COLO668 (cell line): ENCODE data around the gene COL7A1.
A peak's percentile ranks its signal among the peaks of the same experiment; 100 is the strongest.

Source experiments
- DNase-seq: peaks from one replicate; lab custom pipeline; 2025; ENCODE audit not compliant: unreplicated experiment; lab: John Stamatoyannopoulos, UW

The COL7A1 gene

GRCh38 chr3:48619541-48620524 is 24.7 kb upstream of the COL7A1 start:
- DNase-seq = no peak

DNA sequence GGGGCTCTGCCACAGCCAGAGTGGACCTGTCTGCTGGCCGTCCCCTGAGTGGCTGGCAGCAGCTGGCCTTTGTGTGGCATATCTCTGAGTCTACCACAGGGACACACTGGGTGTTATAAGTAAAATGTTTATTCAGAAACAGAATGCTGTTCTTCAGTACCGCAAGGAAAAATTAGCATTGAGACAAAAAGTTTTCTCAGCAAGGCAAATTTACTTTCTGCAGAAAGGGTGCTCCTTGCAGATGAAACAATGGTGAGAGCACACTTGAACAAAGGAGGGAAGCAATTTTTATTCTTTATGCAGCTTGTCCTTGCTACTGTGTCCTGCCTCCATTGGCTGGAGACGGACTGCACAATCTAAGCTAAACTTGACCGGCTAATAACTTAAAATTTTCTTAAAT is 22.4 kb upstream of the COL7A1 start:
- DNase-seq = no peak

- DNase-seq = no peak
These were observed 18.9 kb upstream of the COL7A1 start for GRCh38 chr3:48614044-48614443.

DNA sequence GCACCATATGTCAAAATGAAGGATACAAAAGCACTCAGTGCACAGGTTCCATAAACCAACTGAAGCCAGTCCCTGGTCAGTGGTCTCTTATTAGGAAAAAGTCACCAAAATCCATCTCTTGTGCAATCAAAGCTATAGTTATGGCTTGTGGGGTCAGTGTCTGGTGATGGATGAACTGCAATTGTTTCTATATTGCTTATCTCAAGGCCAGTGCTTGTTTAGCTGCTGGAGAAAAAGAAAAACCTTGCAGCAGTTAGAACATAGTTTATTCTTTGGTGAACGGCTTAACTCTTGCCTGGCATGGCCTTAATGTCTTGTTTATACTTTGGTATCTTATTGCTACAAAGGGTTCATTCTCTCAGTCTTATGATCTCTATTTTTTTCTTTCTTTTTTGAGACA is 17.2 kb upstream of the COL7A1 start:
- no peak for DNase-seq

DNA sequence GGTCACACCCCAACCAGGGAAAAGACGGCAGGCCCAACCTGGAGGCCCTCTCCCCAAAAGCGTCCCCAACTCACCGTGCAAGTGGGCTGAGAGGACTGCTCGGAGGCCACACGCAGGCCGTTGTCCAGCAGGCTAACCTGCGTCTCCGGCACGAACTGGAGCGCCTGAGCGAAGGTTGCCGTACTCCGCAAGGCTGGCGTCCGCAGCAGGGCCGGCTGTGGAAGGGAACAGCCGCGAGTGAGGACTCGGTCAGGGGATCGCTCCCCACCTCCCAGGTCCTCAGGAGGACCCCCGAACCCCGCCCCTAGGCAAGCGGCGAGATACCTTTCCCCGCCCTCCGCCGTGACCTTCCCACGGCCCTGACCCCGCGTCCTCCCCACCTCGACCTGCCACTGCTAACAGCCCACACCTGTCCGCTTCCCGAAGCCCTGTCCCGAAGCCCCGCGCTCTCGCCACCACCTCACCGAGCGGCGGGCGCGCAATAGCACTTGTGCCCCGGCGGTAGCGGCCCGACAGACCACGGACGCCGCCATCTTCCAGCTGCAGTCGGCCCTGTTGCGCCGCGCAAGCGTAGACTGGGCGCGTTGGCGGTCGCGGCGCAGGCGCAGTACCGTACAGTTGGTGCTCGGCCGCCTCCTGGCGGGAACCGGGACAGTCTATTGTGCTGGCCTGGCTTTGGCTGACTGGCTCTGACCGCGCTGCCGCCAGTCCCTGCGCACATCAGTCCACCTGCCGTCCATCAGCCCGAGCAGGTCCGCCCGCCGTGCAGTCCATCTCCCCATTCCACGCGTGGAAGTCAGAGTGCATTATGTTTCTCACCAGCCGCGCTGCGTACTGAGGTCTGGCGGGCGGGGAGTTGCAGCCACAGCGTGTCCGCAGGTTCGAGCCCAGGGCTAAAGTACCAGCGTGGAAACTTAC is 14.2 kb upstream of the COL7A1 start, which contains the start of gene UQCRC1:
Gene UQCRC1 (minus strand): TSS at position 559 of the 918 bp plus-strand sequence. CDS start 26 bp downstream, at position 533.
- DNase-seq = peak; percentile 91

GRCh38 chr3:48607519-48607918 is 12.4 kb upstream of the COL7A1 start:
- DNase-seq = peak; percentile 1

- DNase-seq = no peak
These were observed 6.5 kb upstream of the COL7A1 start for GRCh38 chr3:48601622-48601994.

- no peak for DNase-seq
These were observed 5.8 kb upstream of the COL7A1 start for GRCh38 chr3:48600711-48601621.

GRCh38 chr3:48599509-48600285 is 4.6 kb upstream of the COL7A1 start:
- DNase-seq = no peak

- no peak for DNase-seq
These were observed 4.0 kb upstream of the COL7A1 start for GRCh38 chr3:48599077-48599501.

GRCh38 chr3:48598323-48599076 is 3.4 kb upstream of the COL7A1 start:
- DNase-seq = no peak

DNA sequence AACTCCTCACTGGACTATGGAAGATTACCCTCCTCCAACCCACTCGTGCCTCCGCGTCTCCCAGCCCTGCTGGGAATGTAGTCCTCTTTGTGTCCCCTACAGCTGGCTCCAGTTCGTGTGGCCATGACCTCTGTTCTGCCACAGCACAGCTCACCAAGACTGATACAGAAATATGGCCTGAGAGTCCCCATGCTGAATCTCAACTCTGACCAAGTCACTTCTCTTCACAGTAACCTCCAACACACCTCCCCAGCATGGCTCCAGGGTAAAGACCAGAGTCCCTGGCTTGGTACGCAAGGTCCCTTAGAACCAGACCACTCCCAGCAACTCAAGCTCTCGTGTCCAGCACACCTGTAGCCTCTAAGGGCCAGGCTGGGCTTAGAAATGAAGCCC is 2.3 kb upstream of the COL7A1 start:
- no peak for DNase-seq

GRCh38 chr3:48596676-48597407 is 1.7 kb upstream of the COL7A1 start:
- DNase-seq = no peak

GRCh38 chr3:48596157-48596556 is 1.0 kb upstream of the COL7A1 start:
- DNase-seq = no peak

- peak; percentile 25 for DNase-seq
These were observed 495 bp upstream of the COL7A1 start for GRCh38 chr3:48595526-48596121.

GRCh38 chr3:48594417-48595049 is 596 bp downstream of the COL7A1 start:
- no peak for DNase-seq

DNA sequence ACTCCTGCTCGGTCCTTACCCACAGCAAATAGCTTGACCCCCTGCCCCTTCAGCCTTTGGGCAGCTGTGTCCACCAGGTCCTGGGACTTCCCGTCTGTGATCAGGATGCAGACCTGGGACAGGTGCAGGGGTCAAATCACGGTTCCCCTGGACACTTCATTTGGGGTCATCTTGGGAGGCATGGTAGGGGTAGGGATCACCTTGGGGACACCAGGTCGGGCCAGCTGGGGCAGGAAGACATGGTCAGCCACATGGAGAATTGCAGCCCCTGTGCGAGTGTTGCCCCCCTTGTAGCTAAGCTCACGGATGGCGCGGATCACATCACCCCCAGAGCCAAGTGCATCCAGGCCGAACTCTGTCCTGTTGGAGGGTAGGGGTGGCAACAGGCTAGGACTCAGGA is 1.8 kb downstream of the COL7A1 start:
- no peak for DNase-seq
